Measurements from ENCODE around the gene MZB1. TPM values are rescaled to one million over a fixed set of nuclear protein-coding genes. Genes with fewer than 3 reads are reported as not detected.

Gene MZB1
- total and polyA plus RNA-seq, 4 donors = 1.8 to 23.7 (median 1.8) TPM

DNA sequence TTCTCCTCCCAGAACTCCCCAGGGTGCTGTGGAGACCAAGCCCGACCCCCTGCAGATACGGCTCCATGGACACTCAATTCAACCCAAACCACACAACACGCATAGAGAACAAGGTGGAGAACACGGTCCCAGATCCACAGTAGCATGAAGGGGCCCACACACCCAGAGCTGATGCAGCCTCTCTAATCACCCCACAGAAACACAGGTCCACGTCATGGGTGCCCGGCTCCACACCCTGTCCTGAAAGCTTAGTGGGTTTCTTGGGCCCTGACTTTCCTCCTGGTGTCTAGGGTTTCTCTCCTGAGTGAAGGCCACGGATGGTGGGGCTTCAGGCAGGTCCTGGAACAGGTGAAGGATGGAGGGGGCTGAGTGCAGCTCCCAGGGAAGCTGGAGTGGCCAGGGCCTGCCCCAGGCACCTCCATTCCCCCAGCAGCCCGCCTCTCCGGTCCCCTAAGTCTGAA lies 5.1 kb downstream of the MZB1 start:
- 84% methylated on average over 9 of the region's 9 CpGs for WGBS
- peak overlapping the region; percentile 4 to 91 for H3K9ac ChIP-seq (ENCODE audit: low read depth in 1 of 2, low read length in 2 of 2)
- H3K27ac ChIP-seq (ENCODE audit: low read depth in 1 of 2, low read length in 2 of 2) = peak overlapping the region; percentile 29 to 71
- TF ChIP-seq MAX (IDR thresholded peaks at IDR 0.05) = no peak
- TF ChIP-seq NR2F2 (IDR thresholded peaks at IDR 0.05) = no peak
- no peak for TF ChIP-seq FOXA1 (IDR thresholded peaks at IDR 0.05)
- TF ChIP-seq HNF4G (IDR thresholded peaks at IDR 0.05) = no peak
- TF ChIP-seq ATF3 (IDR thresholded peaks at IDR 0.05) = no peak
- H3K27me3 ChIP-seq (ENCODE audit: control insufficient read depth in 4 of 4, insufficient read depth in 4 of 4, low read length in 3 of 4) = no peaks in the 10 kb centered on the region
- H3K4me1 ChIP-seq (ENCODE audit: control insufficient read depth in 4 of 4, insufficient read depth in 4 of 4, low read length in 3 of 4) = peaks cover 16 to 41% (median 35%) of the 10 kb centered on the region in 4 donors
- H3K4me3 ChIP-seq (ENCODE audit: low read depth in 1 of 3, low read length in 3 of 3) = peak overlapping the region in 1 of 3 donors; percentile 76
- peaks cover 0 to 1% (median 0%) of the 10 kb centered on the region in 4 donors for H3K36me3 ChIP-seq (ENCODE audit: control insufficient read depth in 4 of 4, insufficient read depth in 3 of 4, low read depth in 1 of 4, low read length in 3 of 4)
- no peaks in the 10 kb centered on the region for H3K9me3 ChIP-seq (ENCODE audit: control insufficient read depth in 4 of 4, low read length in 3 of 4)
- no peak for DNase-seq (ENCODE audit: low spot score)

GRCh38 chr5:139383993-139384590 lies 5.6 kb downstream of the MZB1 start:
- Histone ChIP-seq H3K9ac (ENCODE audit: low read depth in 1 of 2, low read length in 2 of 2) (no peak overlapping the region), H3K4me1 (ENCODE audit: control insufficient read depth in 4 of 4, insufficient read depth in 4 of 4, low read length in 3 of 4) (peaks cover 16 to 41% (median 35%) of the 10 kb centered on the region in 4 donors), H3K27ac (ENCODE audit: low read depth in 1 of 2, low read length in 2 of 2) (peak overlapping the region; percentile 29 to 46), H3K4me3 (ENCODE audit: low read depth in 1 of 3, low read length in 3 of 3) (no peak overlapping the region), H3K9me3 (ENCODE audit: control insufficient read depth in 4 of 4, low read length in 3 of 4) (no peaks in the 10 kb centered on the region), H3K27me3 (ENCODE audit: control insufficient read depth in 4 of 4, insufficient read depth in 4 of 4, low read length in 3 of 4) (no peaks in the 10 kb centered on the region), H3K36me3 (ENCODE audit: control insufficient read depth in 4 of 4, insufficient read depth in 3 of 4, low read depth in 1 of 4, low read length in 3 of 4) (peaks cover 0 to 4% (median 3%) of the 10 kb centered on the region in 4 donors)
- DNase-seq (ENCODE audit: low spot score) = no peak
- no peak for TF ChIP-seq GABPA (IDR thresholded peaks at IDR 0.05 in 1 of 2, conservative IDR thresholded peaks at IDR 0.05 in 1 of 2)
- TF ChIP-seq EGR1 (IDR thresholded peaks at IDR 0.05; ENCODE audit: low read depth in 2 of 2) = no peak
- TF ChIP-seq SP1 (IDR thresholded peaks at IDR 0.05) = no peak
- TF ChIP-seq ATF3 (IDR thresholded peaks at IDR 0.05) = no peak
- TF ChIP-seq FOXA2 (IDR thresholded peaks at IDR 0.05) = no peak
- WGBS = 78% methylated on average over 7 of the region's 7 CpGs

DNA sequence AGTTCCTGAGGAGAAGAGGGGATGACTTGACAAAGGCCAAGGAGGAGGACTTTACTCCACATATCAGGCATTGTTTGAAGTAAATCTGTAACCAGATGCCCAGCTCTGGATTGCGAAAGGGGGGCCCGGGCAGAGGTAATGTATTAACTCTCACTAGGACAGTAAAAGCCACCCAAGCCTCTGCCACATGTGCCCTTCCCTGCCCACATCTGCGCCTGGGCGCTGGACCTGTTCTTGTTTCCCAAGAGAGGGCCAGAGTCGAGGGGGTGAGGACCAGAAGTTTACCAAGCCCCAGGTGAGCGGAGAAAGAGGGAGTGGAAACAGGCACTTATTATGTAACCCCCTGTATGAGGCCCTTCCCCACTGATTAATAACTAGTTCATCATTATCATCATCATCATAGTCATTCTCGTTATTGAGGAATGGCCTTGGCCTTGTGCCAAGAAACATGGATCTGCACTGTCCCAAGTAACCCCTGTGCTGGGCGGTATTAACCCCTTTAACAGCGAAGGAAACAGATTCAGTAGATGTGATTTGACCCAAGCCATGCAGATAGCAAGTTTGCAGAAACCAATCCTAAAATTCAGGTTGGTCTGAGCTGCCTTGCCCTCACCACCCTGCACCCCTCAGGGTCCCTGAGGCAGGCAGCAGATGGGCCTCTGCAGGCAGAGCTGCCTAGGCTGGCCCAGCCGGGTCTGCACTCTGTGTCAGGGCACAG lies 6.3 kb downstream of the MZB1 start, which contains the start of gene SLC23A1:
SLC23A1 (minus strand) TSS at position 23 of the 718 bp plus-strand sequence. CDS start 44 bp downstream, outside the sequence.
- peak within 1 kb of the TSS in 1 of 2 donors; percentile 30 for H3K9ac ChIP-seq (ENCODE audit: low read depth in 1 of 2, low read length in 2 of 2)
- H3K4me3 ChIP-seq (ENCODE audit: low read depth in 1 of 3, low read length in 3 of 3) = peak within 1 kb of the TSS; percentile 19 to 61 (median 59)
- WGBS = 39% methylated on average over 10 of the region's 10 CpGs
- H3K36me3 ChIP-seq (ENCODE audit: control insufficient read depth in 4 of 4, insufficient read depth in 3 of 4, low read depth in 1 of 4, low read length in 3 of 4) = peaks cover 0 to 10% (median 7%) of the 10 kb centered on the region in 4 donors
- peak within 1 kb of the TSS; percentile 29 to 46 for H3K27ac ChIP-seq (ENCODE audit: low read depth in 1 of 2, low read length in 2 of 2)
- H3K4me1 ChIP-seq (ENCODE audit: control insufficient read depth in 4 of 4, insufficient read depth in 4 of 4, low read length in 3 of 4) = peaks cover 16 to 41% (median 35%) of the 10 kb centered on the region in 4 donors
- no peaks in the 10 kb centered on the region for H3K27me3 ChIP-seq (ENCODE audit: control insufficient read depth in 4 of 4, insufficient read depth in 4 of 4, low read length in 3 of 4)
- no peak for DNase-seq (ENCODE audit: low spot score)
- no peaks in the 10 kb centered on the region for H3K9me3 ChIP-seq (ENCODE audit: control insufficient read depth in 4 of 4, low read length in 3 of 4)
- TF ChIP-seq, protein P1, sequence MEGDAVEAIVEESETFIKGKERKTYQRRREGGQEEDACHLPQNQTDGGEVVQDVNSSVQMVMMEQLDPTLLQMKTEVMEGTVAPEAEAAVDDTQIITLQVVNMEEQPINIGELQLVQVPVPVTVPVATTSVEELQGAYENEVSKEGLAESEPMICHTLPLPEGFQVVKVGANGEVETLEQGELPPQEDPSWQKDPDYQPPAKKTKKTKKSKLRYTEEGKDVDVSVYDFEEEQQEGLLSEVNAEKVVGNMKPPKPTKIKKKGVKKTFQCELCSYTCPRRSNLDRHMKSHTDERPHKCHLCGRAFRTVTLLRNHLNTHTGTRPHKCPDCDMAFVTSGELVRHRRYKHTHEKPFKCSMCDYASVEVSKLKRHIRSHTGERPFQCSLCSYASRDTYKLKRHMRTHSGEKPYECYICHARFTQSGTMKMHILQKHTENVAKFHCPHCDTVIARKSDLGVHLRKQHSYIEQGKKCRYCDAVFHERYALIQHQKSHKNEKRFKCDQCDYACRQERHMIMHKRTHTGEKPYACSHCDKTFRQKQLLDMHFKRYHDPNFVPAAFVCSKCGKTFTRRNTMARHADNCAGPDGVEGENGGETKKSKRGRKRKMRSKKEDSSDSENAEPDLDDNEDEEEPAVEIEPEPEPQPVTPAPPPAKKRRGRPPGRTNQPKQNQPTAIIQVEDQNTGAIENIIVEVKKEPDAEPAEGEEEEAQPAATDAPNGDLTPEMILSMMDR (IDR thresholded peaks at IDR 0.05; ENCODE audit: low read depth, low read length, missing input control) = no peak
- TF ChIP-seq FOXA1 (IDR thresholded peaks at IDR 0.05) = peak; percentile 34
- TF ChIP-seq RAD21 (IDR thresholded peaks at IDR 0.05) = peak; percentile 26 to 36
- no peak for TF ChIP-seq TAF1 (conservative IDR thresholded peaks at IDR 0.05)
- TF ChIP-seq REST (IDR thresholded peaks at IDR 0.05) = peak; percentile 51
- TF ChIP-seq RXRA (IDR thresholded peaks at IDR 0.05) = peak; percentile 59 to 79
- peak; percentile 66 for TF ChIP-seq SP1 (IDR thresholded peaks at IDR 0.05)
- peak in 1 of 2 donors; percentile 84 for TF ChIP-seq JUND (IDR thresholded peaks at IDR 0.05)
- TF ChIP-seq EGR1 (IDR thresholded peaks at IDR 0.05; ENCODE audit: low read depth in 2 of 2) = no peak
- TF ChIP-seq GABPA (IDR thresholded peaks at IDR 0.05 in 1 of 2, conservative IDR thresholded peaks at IDR 0.05 in 1 of 2) = peak in 1 of 2 donors; percentile 28
- TF ChIP-seq MAX (IDR thresholded peaks at IDR 0.05) = no peak
- TF ChIP-seq, protein P2, sequence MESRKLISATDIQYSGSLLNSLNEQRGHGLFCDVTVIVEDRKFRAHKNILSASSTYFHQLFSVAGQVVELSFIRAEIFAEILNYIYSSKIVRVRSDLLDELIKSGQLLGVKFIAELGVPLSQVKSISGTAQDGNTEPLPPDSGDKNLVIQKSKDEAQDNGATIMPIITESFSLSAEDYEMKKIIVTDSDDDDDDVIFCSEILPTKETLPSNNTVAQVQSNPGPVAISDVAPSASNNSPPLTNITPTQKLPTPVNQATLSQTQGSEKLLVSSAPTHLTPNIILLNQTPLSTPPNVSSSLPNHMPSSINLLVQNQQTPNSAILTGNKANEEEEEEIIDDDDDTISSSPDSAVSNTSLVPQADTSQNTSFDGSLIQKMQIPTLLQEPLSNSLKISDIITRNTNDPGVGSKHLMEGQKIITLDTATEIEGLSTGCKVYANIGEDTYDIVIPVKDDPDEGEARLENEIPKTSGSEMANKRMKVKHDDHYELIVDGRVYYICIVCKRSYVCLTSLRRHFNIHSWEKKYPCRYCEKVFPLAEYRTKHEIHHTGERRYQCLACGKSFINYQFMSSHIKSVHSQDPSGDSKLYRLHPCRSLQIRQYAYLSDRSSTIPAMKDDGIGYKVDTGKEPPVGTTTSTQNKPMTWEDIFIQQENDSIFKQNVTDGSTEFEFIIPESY (IDR thresholded peaks at IDR 0.05) = no peak
- TF ChIP-seq NR2F2 (IDR thresholded peaks at IDR 0.05) = no peak
- peak; percentile 55 for TF ChIP-seq YY1 (IDR thresholded peaks at IDR 0.05)
